ENCODE measurements around the gene PPP6R1.

GRCh38 chr19:55213547-55213946 is 45.3 kb downstream of the PPP6R1 start:
- no peak for TF ChIP-seq POLR2A (IDR thresholded peaks at IDR 0.05)
- TF ChIP-seq, protein P1, sequence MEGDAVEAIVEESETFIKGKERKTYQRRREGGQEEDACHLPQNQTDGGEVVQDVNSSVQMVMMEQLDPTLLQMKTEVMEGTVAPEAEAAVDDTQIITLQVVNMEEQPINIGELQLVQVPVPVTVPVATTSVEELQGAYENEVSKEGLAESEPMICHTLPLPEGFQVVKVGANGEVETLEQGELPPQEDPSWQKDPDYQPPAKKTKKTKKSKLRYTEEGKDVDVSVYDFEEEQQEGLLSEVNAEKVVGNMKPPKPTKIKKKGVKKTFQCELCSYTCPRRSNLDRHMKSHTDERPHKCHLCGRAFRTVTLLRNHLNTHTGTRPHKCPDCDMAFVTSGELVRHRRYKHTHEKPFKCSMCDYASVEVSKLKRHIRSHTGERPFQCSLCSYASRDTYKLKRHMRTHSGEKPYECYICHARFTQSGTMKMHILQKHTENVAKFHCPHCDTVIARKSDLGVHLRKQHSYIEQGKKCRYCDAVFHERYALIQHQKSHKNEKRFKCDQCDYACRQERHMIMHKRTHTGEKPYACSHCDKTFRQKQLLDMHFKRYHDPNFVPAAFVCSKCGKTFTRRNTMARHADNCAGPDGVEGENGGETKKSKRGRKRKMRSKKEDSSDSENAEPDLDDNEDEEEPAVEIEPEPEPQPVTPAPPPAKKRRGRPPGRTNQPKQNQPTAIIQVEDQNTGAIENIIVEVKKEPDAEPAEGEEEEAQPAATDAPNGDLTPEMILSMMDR (IDR thresholded peaks at IDR 0.05): no peak
- no peak for TF ChIP-seq POLR2AphosphoS5 (IDR thresholded peaks at IDR 0.05)
